Measurements from ENCODE around the gene SNAPC3. TPM values are rescaled to one million over a fixed set of nuclear protein-coding genes. Genes with fewer than 3 reads are reported as not detected.
A peak's percentile ranks its signal among the peaks of the same experiment; 100 is the strongest.

SNAPC3 gene
- total RNA-seq, 1 experiment from 2014 or later: 11.5 TPM

- ChIA-PET POLR2A (no interaction called here), CTCF (no interaction called here)
- TF ChIP-seq POLR2AphosphoS5 (IDR thresholded peaks at IDR 0.05; ENCODE audit: low read depth, low read length) (no peak), SIN3A (IDR thresholded peaks at IDR 0.05; ENCODE audit: borderline replicate concordance, insufficient read depth, low read depth, low read length) (no peak), REST (IDR thresholded peaks at IDR 0.05; ENCODE audit: insufficient read depth in 1 of 2, low read depth in 2 of 2, low read length in 1 of 2) (no peak), TCF7L2 (IDR thresholded peaks at IDR 0.05; ENCODE audit: low read depth, low read length) (no peak), CTCF (IDR thresholded peaks at IDR 0.05) (no peak)
- Histone ChIP-seq H3K4me1 (ENCODE audit: control insufficient read depth, insufficient read depth, low read length) (no peaks in the 10 kb centered on the region), H3K36me3 (ENCODE audit: control insufficient read depth, insufficient read depth, low read length) (peaks cover 5% of the 10 kb centered on the region; the same call in 1 of the 2 replicates), H3K4me3 (ENCODE audit: low read depth in 2 of 2, low read length in 2 of 2) (no peak overlapping the region), H3K9me3 (ENCODE audit: control insufficient read depth, insufficient read depth, low read depth, low read length) (no peaks in the 10 kb centered on the region), H3K27me3 (ENCODE audit: control insufficient read depth, insufficient read depth, low read length) (no peaks in the 10 kb centered on the region), H3K27ac (ENCODE audit: low read length) (peak overlapping the region; percentile 87; the same call in 1 of the 2 replicates)
- DNase-seq (ENCODE audit: low read depth, low spot score) (no peak), ATAC-seq (no peak)
- intact Hi-C loops (cut with micrococcal nuclease; ENCODE audit: unreplicated experiment) (loop anchor here (10.0 kb wide), 2 partner anchors 117 to 147 kb away; partner anchors contain the start of gene TTC39B), in situ Hi-C loops (cut with HindIII; ENCODE audit: low pct_unique_long_range_greater_than_20kb, low sequenced_read_pairs) (no loop called here)
- BruUV-seq (replicated peaks): no TSS peak
Measured at GRCh38 chr9:15421532-15421931, 1.1 kb upstream of the SNAPC3 start.

GRCh38 chr9:15421990-15422371, 695 bp upstream of the SNAPC3 start:
- no peaks in the 10 kb centered on the region for H3K4me1 ChIP-seq (ENCODE audit: control insufficient read depth, insufficient read depth, low read length)
- in situ Hi-C loops (cut with HindIII; ENCODE audit: low pct_unique_long_range_greater_than_20kb, low sequenced_read_pairs) (no loop called here), intact Hi-C loops (cut with micrococcal nuclease; ENCODE audit: unreplicated experiment) (loop anchor here (10.0 kb wide), 2 partner anchors 117 to 147 kb away; partner anchors contain the start of gene TTC39B)
- CTCF ChIA-PET: no interaction called here
- H3K36me3 ChIP-seq (ENCODE audit: control insufficient read depth, insufficient read depth, low read length): peaks cover 5% of the 10 kb centered on the region; the same call in 1 of the 2 replicates
- H3K4me3 ChIP-seq (ENCODE audit: low read depth in 2 of 2, low read length in 2 of 2): peak overlapping the region; percentile 66 to 73
- POLR2A ChIA-PET: no interaction called here
- H3K27me3 ChIP-seq (ENCODE audit: control insufficient read depth, insufficient read depth, low read length): no peaks in the 10 kb centered on the region
- DNase-seq (ENCODE audit: low read depth, low spot score): no peak
- no peak for TF ChIP-seq REST (IDR thresholded peaks at IDR 0.05; ENCODE audit: insufficient read depth in 1 of 2, low read depth in 2 of 2, low read length in 1 of 2)
- TF ChIP-seq TCF7L2 (IDR thresholded peaks at IDR 0.05; ENCODE audit: low read depth, low read length): no peak
- TF ChIP-seq SIN3A (IDR thresholded peaks at IDR 0.05; ENCODE audit: borderline replicate concordance, insufficient read depth, low read depth, low read length): no peak
- TF ChIP-seq CTCF (IDR thresholded peaks at IDR 0.05): no peak
- BruUV-seq (replicated peaks): no TSS peak
- no peaks in the 10 kb centered on the region for H3K9me3 ChIP-seq (ENCODE audit: control insufficient read depth, insufficient read depth, low read depth, low read length)
- ATAC-seq: no peak
- peak overlapping the region; percentile 87 for H3K27ac ChIP-seq (ENCODE audit: low read length)

All from Panc1 (cell line).